ENCODE measurements around the gene HLA-DOA. TPM values are rescaled to one million over a fixed set of nuclear protein-coding genes. Genes with fewer than 3 reads are reported as not detected.

The HLA-DOA gene
- total RNA-seq, 4 donors from 2014 or later = 0.20 to 2.9 (median 0.86) TPM

DNA sequence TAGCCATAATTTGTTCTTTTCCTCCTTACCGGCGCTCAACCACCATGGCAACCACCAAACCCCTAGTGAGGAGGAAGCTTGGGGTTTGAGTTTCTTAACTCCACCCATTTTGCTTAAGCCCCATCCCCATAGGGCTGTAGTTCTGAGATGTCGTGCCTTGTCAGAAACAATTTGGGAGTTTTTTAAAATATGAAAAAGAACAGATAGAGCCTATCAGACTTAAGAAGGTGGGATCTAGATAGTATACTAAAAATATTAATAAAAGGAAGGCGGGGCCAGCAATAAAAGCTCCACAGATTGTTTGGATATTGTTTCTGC lies 35.4 kb downstream of the HLA-DOA start:
- intact Hi-C loops (cut with DNase I; ENCODE audit: low total_unique reads) = loop anchor here (5.0 kb wide), 2 partner anchors 1152 to 1312 kb away; partner anchors contain the start of genes C6orf47 and GPANK1
- in situ Hi-C loops (cut with MboI; ENCODE audit: low sequenced_read_pairs in 4 of 4) = loop anchor here in 3 of 4 donors (25.0 kb wide), 3 partner anchors 438 to 1012 kb away; partner anchors contain the start of genes AGER (in 3 of the 3), AGPAT1 (in 3 of the 3), GPSM3 (in 3 of the 3) and PBX2 (in 3 of the 3)
- peak overlapping the region; percentile 80 to 100 (median 98) for H3K27ac ChIP-seq

GRCh38 chr6:32973144-32974015 lies 36.0 kb downstream of the HLA-DOA start:
- Histone ChIP-seq H3K27ac (peak overlapping the region; percentile 80 to 100 (median 98)), H3K27me3 (no peaks in the 10 kb centered on the region), H3K4me1 (peaks cover 28 to 38% of the 10 kb centered on the region in 2 donors), H3K4me3 (peak overlapping the region; percentile 95 to 97 (median 96)), H3K9me3 (no peaks in the 10 kb centered on the region), H3K36me3 (peaks cover 0 to 53% of the 10 kb centered on the region in 2 donors)
- in situ Hi-C loops (cut with MboI; ENCODE audit: low sequenced_read_pairs in 4 of 4) (loop anchor here in 3 of 4 donors (25.0 kb wide), 3 partner anchors 439 to 1011 kb away; partner anchors contain the start of genes AGER (in 3 of the 3), AGPAT1 (in 3 of the 3), GPSM3 (in 3 of the 3) and PBX2 (in 3 of the 3)), intact Hi-C loops (cut with DNase I; ENCODE audit: low total_unique reads) (loop anchor here (5.0 kb wide), 2 partner anchors 1151 to 1311 kb away; partner anchors contain the start of genes C6orf47 and GPANK1)
- TF ChIP-seq CTCF (IDR thresholded peaks at IDR 0.05 in 4 of 5, conservative IDR thresholded peaks at IDR 0.05 in 1 of 5) (no peak), POLR2A (IDR thresholded peaks at IDR 0.05) (no peak)
- no peak for ATAC-seq
- DNase-seq = no peak

More for the DNA sequence above, 35.4 kb downstream of the HLA-DOA start:
- DNase-seq (no peak), ATAC-seq (no peak)
- no peaks in the 10 kb centered on the region for H3K9me3 ChIP-seq
- H3K4me3 ChIP-seq = peak overlapping the region; percentile 95 to 97 (median 96)
- H3K36me3 ChIP-seq = peaks cover 0 to 59% of the 10 kb centered on the region in 2 donors
- no peaks in the 10 kb centered on the region for H3K27me3 ChIP-seq
- no peak for TF ChIP-seq POLR2A (IDR thresholded peaks at IDR 0.05)
- no peak for TF ChIP-seq CTCF (IDR thresholded peaks at IDR 0.05 in 4 of 5, conservative IDR thresholded peaks at IDR 0.05 in 1 of 5)
- H3K4me1 ChIP-seq = peaks cover 28 to 38% of the 10 kb centered on the region in 2 donors

DNA sequence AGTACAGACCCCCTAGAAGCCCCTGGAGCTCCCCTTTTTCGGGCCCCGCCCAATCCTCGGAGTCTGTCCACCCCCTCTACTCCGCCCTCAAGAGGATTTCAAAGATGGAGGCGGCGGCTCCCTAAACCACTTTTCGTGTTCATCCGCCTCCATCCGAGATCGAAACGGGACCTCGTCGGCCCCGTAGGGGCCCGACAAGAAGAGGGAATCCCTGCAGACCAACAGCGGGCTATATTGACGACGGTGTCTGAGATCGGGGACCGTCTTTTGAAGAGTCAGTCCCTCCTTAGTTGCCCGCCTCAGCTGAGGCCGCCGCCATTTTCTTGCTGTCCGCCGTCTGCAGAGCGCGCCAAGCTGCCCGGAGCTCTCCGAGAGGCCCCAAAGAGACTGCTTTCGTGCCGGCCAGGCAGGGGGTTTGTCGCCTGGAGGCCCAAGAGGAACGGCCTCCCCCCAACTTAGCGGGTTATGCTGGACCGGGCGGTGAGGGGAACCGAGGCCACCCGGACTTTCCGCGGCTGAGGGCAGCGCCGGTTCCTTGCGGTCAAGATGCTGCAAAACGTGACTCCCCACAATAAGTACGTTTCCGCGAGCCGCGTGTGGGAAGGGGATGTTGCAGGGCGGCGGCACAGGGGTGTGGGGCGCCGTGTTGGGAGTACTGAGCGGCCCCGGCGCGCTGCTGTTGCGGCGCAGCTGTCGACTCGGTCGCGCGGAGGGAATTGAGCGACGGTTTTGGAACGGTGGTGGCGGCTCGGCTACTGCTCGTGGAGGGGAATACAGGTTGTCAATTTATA lies 36.8 kb downstream of the HLA-DOA start:
- DNase-seq (peak in 1 of 2 donors; percentile 30), ATAC-seq (no peak)
- Histone ChIP-seq H3K27ac (peak overlapping the region; percentile 80 to 100 (median 98)), H3K36me3 (peaks cover 0 to 45% of the 10 kb centered on the region in 2 donors), H3K9me3 (no peaks in the 10 kb centered on the region), H3K27me3 (no peaks in the 10 kb centered on the region), H3K4me1 (peaks cover 28 to 34% of the 10 kb centered on the region in 2 donors), H3K4me3 (peak overlapping the region; percentile 95 to 97 (median 96))
- intact Hi-C loops (cut with DNase I; ENCODE audit: low total_unique reads) (loop anchor here (5.0 kb wide), 2 partner anchors 1150 to 1310 kb away; partner anchors contain the start of genes C6orf47 and GPANK1), in situ Hi-C loops (cut with MboI; ENCODE audit: low sequenced_read_pairs in 4 of 4) (loop anchor here in 3 of 4 donors (25.0 kb wide), 3 partner anchors 440 to 1010 kb away; partner anchors contain the start of genes AGER (in 3 of the 3), AGPAT1 (in 3 of the 3), GPSM3 (in 3 of the 3) and PBX2 (in 3 of the 3))
- TF ChIP-seq POLR2A (IDR thresholded peaks at IDR 0.05) (no peak), CTCF (IDR thresholded peaks at IDR 0.05 in 4 of 5, conservative IDR thresholded peaks at IDR 0.05 in 1 of 5) (no peak)
